Measurements from ENCODE around the gene P2RY6. TPM values are rescaled to one million over a fixed set of nuclear protein-coding genes. Genes with fewer than 3 reads are reported as not detected.

The P2RY6 gene
- total RNA-seq, 5 donors from 2014 or later (not counting 1 experiment from before 2014, with no cell fraction given), result 1.4 TPM; not detected in 4

DNA sequence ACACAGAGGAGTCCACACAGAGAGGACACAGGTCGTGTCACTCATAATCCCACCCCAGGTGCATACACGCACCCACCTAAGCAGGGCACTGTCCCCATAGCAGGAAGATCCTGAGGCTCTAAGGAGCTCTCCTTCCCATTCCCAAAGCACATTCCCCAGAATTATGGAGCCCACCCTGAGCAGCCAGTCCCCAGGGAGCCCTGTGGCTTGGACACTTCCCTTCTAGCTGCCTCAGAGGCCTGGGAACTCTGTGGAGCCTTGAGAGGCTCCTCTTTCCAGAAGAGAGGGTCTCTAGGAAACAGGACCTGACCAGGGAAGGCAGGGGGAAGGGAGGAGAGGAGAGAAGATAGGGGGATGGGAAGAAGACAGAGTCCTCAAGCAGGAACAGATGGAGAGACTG lies 65.7 kb downstream of the P2RY6 start:
- Histone ChIP-seq H3K9me3 (no peaks in the 10 kb centered on the region), H3K4me3 (ENCODE audit: control insufficient read depth in 1 of 2, extremely low read depth in 1 of 2, low read length in 1 of 2) (no peak overlapping the region), H3K4me1 (ENCODE audit: control insufficient read depth in 1 of 2, extremely low read depth in 1 of 2, insufficient read depth in 2 of 2, low read length in 2 of 2) (no peaks in the 10 kb centered on the region), H3K27me3 (replicated peaks in 1 of 2; ENCODE audit: control insufficient read depth in 2 of 2, extremely low read depth in 1 of 2, insufficient read depth in 2 of 2, low read length in 1 of 2) (peaks cover 0 to 31% of the 10 kb centered on the region in 2 experiments), H3K27ac (ENCODE audit: low read length) (no peak overlapping the region), H3K36me3 (ENCODE audit: control insufficient read depth in 2 of 2, extremely low read depth in 1 of 2, insufficient read depth in 1 of 2, low read length in 1 of 2) (no peaks in the 10 kb centered on the region)
- no peak for DNase-seq
- H3K9me3 Mint-ChIP-seq, result no peaks in the 10 kb centered on the region
- H3K4me3 Mint-ChIP-seq, result no peak overlapping the region
- no peaks in the 10 kb centered on the region for H3K4me1 Mint-ChIP-seq
- ChIA-PET POLR2A (interaction anchor here in 1 of 2 donors (0.6 kb wide), 1 partner anchor 92 kb away, joined by 5 read pairs; no protein-coding TSS in a partner anchor), CTCF (interaction anchor here (0.7 to 1.6 kb wide), 6 partner anchors 12 to 1267 kb away, joined by 3 to 13 read pairs (median 4); no protein-coding TSS in a partner anchor)
- no peak for ATAC-seq (replicated peaks in 1 of 4)
- H3K36me3 Mint-ChIP-seq, result no peaks in the 10 kb centered on the region
- no peak overlapping the region for H3K27ac Mint-ChIP-seq
- WGBS (ENCODE audit: insufficient coverage), result 74% methylated on average over 2 of the region's 2 CpGs
- H3K27me3 Mint-ChIP-seq, result peaks cover 0 to 9% of the 10 kb centered on the region in 2 donors

DNA sequence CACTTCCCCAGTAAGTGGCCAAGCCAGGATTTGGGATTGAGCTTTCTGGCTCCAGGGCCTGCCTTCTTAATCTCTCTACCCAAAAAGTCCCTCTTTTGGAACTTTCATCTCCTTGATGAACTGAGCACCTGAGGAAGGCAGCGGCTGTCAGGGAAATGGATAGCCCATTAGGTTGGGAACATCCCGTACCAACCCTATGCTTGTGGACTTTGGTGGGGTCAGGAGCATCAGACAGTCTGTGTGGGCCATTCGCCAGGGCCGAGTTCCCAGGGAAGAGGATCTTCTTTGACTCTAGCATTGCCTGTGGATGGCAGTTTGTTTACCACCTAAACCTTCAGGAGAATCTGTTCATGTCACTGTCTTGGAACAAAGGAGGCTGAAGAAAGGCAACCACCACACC lies 66.1 kb downstream of the P2RY6 start:
- H3K27me3 ChIP-seq (replicated peaks in 1 of 2; ENCODE audit: control insufficient read depth in 2 of 2, extremely low read depth in 1 of 2, insufficient read depth in 2 of 2, low read length in 1 of 2), result peaks cover 0 to 28% of the 10 kb centered on the region in 2 experiments
- Mint-ChIP-seq H3K4me3 (no peak overlapping the region), H3K4me1 (no peaks in the 10 kb centered on the region), H3K36me3 (no peaks in the 10 kb centered on the region), H3K27me3 (peaks cover 0 to 9% of the 10 kb centered on the region in 2 donors), H3K9me3 (no peaks in the 10 kb centered on the region), H3K27ac (no peak overlapping the region)
- no peak overlapping the region for H3K27ac ChIP-seq (ENCODE audit: low read length)
- no peak overlapping the region for H3K4me3 ChIP-seq (ENCODE audit: control insufficient read depth in 1 of 2, extremely low read depth in 1 of 2, low read length in 1 of 2)
- POLR2A ChIA-PET, result no interaction called here
- no peaks in the 10 kb centered on the region for H3K9me3 ChIP-seq
- DNase-seq, result no peak
- ATAC-seq (replicated peaks in 1 of 4), result no peak
- no peaks in the 10 kb centered on the region for H3K4me1 ChIP-seq (ENCODE audit: control insufficient read depth in 1 of 2, extremely low read depth in 1 of 2, insufficient read depth in 2 of 2, low read length in 2 of 2)
- H3K36me3 ChIP-seq (ENCODE audit: control insufficient read depth in 2 of 2, extremely low read depth in 1 of 2, insufficient read depth in 1 of 2, low read length in 1 of 2), result no peaks in the 10 kb centered on the region
- CTCF ChIA-PET, result interaction anchor here (1.1 to 1.6 kb wide), 2 partner anchors 32 to 43 kb away, joined by 4 to 6 read pairs; no protein-coding TSS in a partner anchor
- 87% methylated on average over 4 of the region's 4 CpGs for WGBS (ENCODE audit: insufficient coverage)

DNA sequence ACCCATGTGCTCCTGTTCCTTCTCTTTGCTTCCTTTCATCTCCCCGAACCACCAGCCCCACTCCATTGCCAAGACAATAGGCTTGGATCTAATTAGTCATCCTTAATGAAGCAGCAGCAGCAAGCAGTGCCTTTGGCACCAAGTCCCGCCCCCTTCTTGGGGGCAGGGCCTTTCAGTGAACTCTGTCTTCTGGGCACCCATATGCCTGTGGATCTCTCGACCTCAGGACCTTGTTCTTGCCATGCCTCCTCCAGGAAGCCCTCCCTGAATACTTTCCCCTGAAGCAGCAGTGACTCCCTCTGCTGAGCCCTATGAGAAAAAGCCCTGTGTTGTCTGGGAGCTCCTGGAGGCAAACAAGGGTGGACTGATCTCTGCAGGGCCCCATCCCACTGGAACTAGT lies 68.0 kb downstream of the P2RY6 start:
- Histone ChIP-seq H3K9me3 (no peaks in the 10 kb centered on the region), H3K36me3 (ENCODE audit: control insufficient read depth in 2 of 2, extremely low read depth in 1 of 2, insufficient read depth in 1 of 2, low read length in 1 of 2) (no peaks in the 10 kb centered on the region), H3K4me3 (ENCODE audit: control insufficient read depth in 1 of 2, extremely low read depth in 1 of 2, low read length in 1 of 2) (no peak overlapping the region), H3K4me1 (ENCODE audit: control insufficient read depth in 1 of 2, extremely low read depth in 1 of 2, insufficient read depth in 2 of 2, low read length in 2 of 2) (no peaks in the 10 kb centered on the region), H3K27me3 (replicated peaks in 1 of 2; ENCODE audit: control insufficient read depth in 2 of 2, extremely low read depth in 1 of 2, insufficient read depth in 2 of 2, low read length in 1 of 2) (peaks cover 0 to 16% of the 10 kb centered on the region in 2 experiments), H3K27ac (ENCODE audit: low read length) (no peak overlapping the region)
- Mint-ChIP-seq H3K4me3 (no peak overlapping the region), H3K4me1 (no peaks in the 10 kb centered on the region), H3K36me3 (no peaks in the 10 kb centered on the region), H3K27me3 (peaks cover 0 to 9% of the 10 kb centered on the region in 2 donors), H3K27ac (no peak overlapping the region), H3K9me3 (no peaks in the 10 kb centered on the region)
- no peak for DNase-seq
- ChIA-PET POLR2A (no interaction called here), CTCF (no interaction called here)
- ATAC-seq (replicated peaks in 1 of 4), result no peak
- WGBS (ENCODE audit: insufficient coverage), result 58% methylated on average over 3 of the region's 3 CpGs

DNA sequence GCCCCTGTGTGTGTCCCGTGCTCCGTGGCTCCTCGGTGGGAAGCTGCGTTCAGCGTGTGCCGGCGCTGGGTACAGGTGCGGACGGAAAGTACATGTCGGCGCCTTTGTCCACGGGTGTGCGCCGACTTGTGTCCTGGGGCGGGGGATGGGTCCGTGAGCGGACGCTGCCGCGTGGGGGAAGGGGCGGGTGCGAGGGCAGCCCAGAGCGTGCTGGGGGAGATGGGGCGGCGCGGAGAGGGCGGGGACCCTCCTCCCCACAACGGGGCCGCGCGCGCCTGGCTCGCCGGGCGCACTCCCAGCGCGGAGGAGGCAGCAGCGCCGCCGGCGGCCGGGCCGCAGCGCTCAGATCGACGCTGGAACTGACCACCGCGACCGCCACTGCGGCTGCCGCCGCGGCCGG lies 70.5 kb downstream of the P2RY6 start:
- POLR2A ChIA-PET, result no interaction called here
- Histone ChIP-seq H3K9me3 (no peaks in the 10 kb centered on the region), H3K27ac (ENCODE audit: low read length) (no peak overlapping the region), H3K36me3 (ENCODE audit: control insufficient read depth in 2 of 2, extremely low read depth in 1 of 2, insufficient read depth in 1 of 2, low read length in 1 of 2) (no peaks in the 10 kb centered on the region), H3K4me1 (ENCODE audit: control insufficient read depth in 1 of 2, extremely low read depth in 1 of 2, insufficient read depth in 2 of 2, low read length in 2 of 2) (no peaks in the 10 kb centered on the region), H3K4me3 (ENCODE audit: control insufficient read depth in 1 of 2, extremely low read depth in 1 of 2, low read length in 1 of 2) (no peak overlapping the region), H3K27me3 (replicated peaks in 1 of 2; ENCODE audit: control insufficient read depth in 2 of 2, extremely low read depth in 1 of 2, insufficient read depth in 2 of 2, low read length in 1 of 2) (peaks cover 0 to 20% of the 10 kb centered on the region in 2 experiments)
- ATAC-seq (replicated peaks in 1 of 4), result no peak
- CTCF ChIA-PET, result no interaction called here
- Mint-ChIP-seq H3K36me3 (no peaks in the 10 kb centered on the region), H3K4me1 (no peaks in the 10 kb centered on the region), H3K27me3 (peaks cover 3 to 8% of the 10 kb centered on the region in 2 donors), H3K27ac (no peak overlapping the region), H3K4me3 (no peak overlapping the region), H3K9me3 (no peaks in the 10 kb centered on the region)
- WGBS (ENCODE audit: insufficient coverage), result 97% methylated on average over 37 of the region's 54 CpGs
- DNase-seq, result no peak

DNA sequence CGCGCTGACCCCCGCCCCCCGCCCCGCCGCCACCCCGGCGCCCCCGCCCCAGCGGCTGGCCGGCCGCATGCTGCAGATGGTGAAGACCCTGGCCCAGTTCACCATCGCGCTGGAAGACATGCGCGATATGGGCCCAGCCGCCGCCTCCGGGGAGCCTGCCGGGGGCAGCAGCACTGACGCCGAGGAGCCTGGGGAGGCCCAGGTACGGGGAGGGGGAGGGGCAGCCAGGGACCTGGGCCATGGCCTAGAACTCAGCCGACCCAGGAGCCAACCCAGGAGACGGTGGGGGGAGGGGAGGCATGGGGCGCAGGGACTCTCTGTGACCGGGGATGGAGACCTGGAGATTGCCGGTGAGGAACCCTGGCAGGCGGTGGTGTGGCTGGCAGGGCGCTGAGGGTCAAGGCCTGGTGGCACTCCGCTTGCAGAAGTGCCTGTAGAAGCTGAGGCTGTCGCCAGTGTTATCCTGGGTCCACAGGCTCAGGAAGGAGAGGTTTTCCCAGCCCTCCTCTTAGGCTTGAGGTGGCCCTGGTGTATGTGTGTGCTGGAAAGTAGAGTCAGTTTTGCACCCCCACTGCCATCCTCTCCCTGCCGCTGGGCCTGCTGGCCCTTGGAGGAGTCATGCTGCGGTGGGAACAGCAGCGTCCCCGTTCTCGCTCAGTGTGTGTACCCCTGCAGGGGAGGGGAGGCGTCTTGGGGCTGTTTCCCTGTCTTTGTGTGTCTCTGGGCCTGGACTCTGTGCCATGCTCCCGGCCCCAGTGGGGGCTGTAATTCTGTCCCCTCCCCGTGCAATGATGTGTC lies 71.1 kb downstream of the P2RY6 start:
- Mint-ChIP-seq H3K27me3 (peaks cover 4 to 8% of the 10 kb centered on the region in 2 donors), H3K27ac (no peak overlapping the region), H3K36me3 (no peaks in the 10 kb centered on the region), H3K4me1 (no peaks in the 10 kb centered on the region), H3K4me3 (no peak overlapping the region), H3K9me3 (no peaks in the 10 kb centered on the region)
- CTCF ChIA-PET, result no interaction called here
- Histone ChIP-seq H3K4me3 (ENCODE audit: control insufficient read depth in 1 of 2, extremely low read depth in 1 of 2, low read length in 1 of 2) (no peak overlapping the region), H3K36me3 (ENCODE audit: control insufficient read depth in 2 of 2, extremely low read depth in 1 of 2, insufficient read depth in 1 of 2, low read length in 1 of 2) (no peaks in the 10 kb centered on the region), H3K27ac (ENCODE audit: low read length) (no peak overlapping the region), H3K4me1 (ENCODE audit: control insufficient read depth in 1 of 2, extremely low read depth in 1 of 2, insufficient read depth in 2 of 2, low read length in 2 of 2) (no peaks in the 10 kb centered on the region), H3K9me3 (no peaks in the 10 kb centered on the region), H3K27me3 (replicated peaks in 1 of 2; ENCODE audit: control insufficient read depth in 2 of 2, extremely low read depth in 1 of 2, insufficient read depth in 2 of 2, low read length in 1 of 2) (peaks cover 0 to 22% of the 10 kb centered on the region in 2 experiments)
- 86% methylated on average over 22 of the region's 40 CpGs for WGBS (ENCODE audit: insufficient coverage)
- POLR2A ChIA-PET, result no interaction called here
- no peak for ATAC-seq (replicated peaks in 1 of 4)
- no peak for DNase-seq

DNA sequence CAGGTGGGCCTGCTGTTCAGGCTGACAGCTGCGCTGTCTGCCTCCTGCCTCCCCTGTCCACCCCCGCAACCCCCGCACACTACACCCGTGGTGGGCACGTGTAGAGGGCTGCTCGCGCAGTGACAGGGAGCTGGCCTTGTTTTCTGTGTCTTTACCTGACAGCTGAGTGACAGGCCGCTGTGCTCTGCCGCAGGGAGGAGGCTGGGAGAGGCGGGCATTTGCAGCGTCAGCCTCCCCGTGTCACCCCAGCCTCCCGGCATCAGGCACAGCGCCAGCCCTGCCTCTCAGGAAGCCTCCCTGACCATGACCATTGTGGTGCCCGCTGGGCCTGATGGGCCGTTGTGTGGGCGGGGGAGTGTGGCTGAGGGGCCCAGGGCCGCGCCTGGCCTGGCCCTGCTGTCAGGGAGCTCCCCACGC lies 72.1 kb downstream of the P2RY6 start:
- no peaks in the 10 kb centered on the region for H3K4me1 Mint-ChIP-seq
- Histone ChIP-seq H3K4me3 (ENCODE audit: control insufficient read depth in 1 of 2, extremely low read depth in 1 of 2, low read length in 1 of 2) (no peak overlapping the region), H3K9me3 (no peaks in the 10 kb centered on the region), H3K27ac (ENCODE audit: low read length) (no peak overlapping the region), H3K27me3 (replicated peaks in 1 of 2; ENCODE audit: control insufficient read depth in 2 of 2, extremely low read depth in 1 of 2, insufficient read depth in 2 of 2, low read length in 1 of 2) (peaks cover 0 to 28% of the 10 kb centered on the region in 2 experiments), H3K4me1 (ENCODE audit: control insufficient read depth in 1 of 2, extremely low read depth in 1 of 2, insufficient read depth in 2 of 2, low read length in 2 of 2) (no peaks in the 10 kb centered on the region), H3K36me3 (ENCODE audit: control insufficient read depth in 2 of 2, extremely low read depth in 1 of 2, insufficient read depth in 1 of 2, low read length in 1 of 2) (no peaks in the 10 kb centered on the region)
- no peak overlapping the region for H3K4me3 Mint-ChIP-seq
- peaks cover 4 to 8% of the 10 kb centered on the region in 2 donors for H3K27me3 Mint-ChIP-seq
- no peak for ATAC-seq (replicated peaks in 1 of 4)
- POLR2A ChIA-PET, result no interaction called here
- no peaks in the 10 kb centered on the region for H3K36me3 Mint-ChIP-seq
- H3K9me3 Mint-ChIP-seq, result no peaks in the 10 kb centered on the region
- 74% methylated on average over 13 of the region's 20 CpGs for WGBS (ENCODE audit: insufficient coverage)
- H3K27ac Mint-ChIP-seq, result no peak overlapping the region
- DNase-seq, result no peak
- CTCF ChIA-PET, result no interaction called here

Measured in T-cell (primary cell).